ENCODE data around the gene TMC4.

GRCh38 chr19:54152267-54152666 is 20.7 kb downstream of the TMC4 start:
- TF ChIP-seq CTCF (IDR thresholded peaks at IDR 0.05): no peak
- no peak for TF ChIP-seq POLR2A (IDR thresholded peaks at IDR 0.05)
